ENCODE measurements around the gene PROZ.

The PROZ gene

GRCh38 chr13:113172419-113172926, 14.0 kb downstream of the PROZ start:
- no peak for DNase-seq (ENCODE audit: low read depth)
- TF ChIP-seq CTCF (IDR thresholded peaks at IDR 0.05; ENCODE audit: control insufficient read depth, extremely low read depth, insufficient read depth) = no peak
- no peak overlapping the region for H3K4me3 ChIP-seq (ENCODE audit: low read depth, low read length)

GRCh38 chr13:113176280-113176679, 17.8 kb downstream of the PROZ start:
- no peak for DNase-seq (ENCODE audit: low read depth)
- no peak overlapping the region for H3K4me3 ChIP-seq (ENCODE audit: low read depth, low read length)
- no peak for TF ChIP-seq CTCF (IDR thresholded peaks at IDR 0.05; ENCODE audit: control insufficient read depth, extremely low read depth, insufficient read depth)

GRCh38 chr13:113176822-113177221, 18.4 kb downstream of the PROZ start:
- no peak for DNase-seq (ENCODE audit: low read depth)
- TF ChIP-seq CTCF (IDR thresholded peaks at IDR 0.05; ENCODE audit: control insufficient read depth, extremely low read depth, insufficient read depth) = no peak

GRCh38 chr13:113178070-113178895, 19.8 kb downstream of the PROZ start:
- no peak overlapping the region for H3K4me3 ChIP-seq (ENCODE audit: low read depth, low read length)

More at GRCh38 chr13:113176822-113177221, 18.4 kb downstream of the PROZ start:
- H3K4me3 ChIP-seq (ENCODE audit: low read depth, low read length) = no peak overlapping the region

GRCh38 chr13:113178896-113179167, 20.4 kb downstream of the PROZ start:
- no peak overlapping the region for H3K4me3 ChIP-seq (ENCODE audit: low read depth, low read length)
- no peak for DNase-seq (ENCODE audit: low read depth)
- no peak for TF ChIP-seq CTCF (IDR thresholded peaks at IDR 0.05; ENCODE audit: control insufficient read depth, extremely low read depth, insufficient read depth)

More at GRCh38 chr13:113178070-113178895, 19.8 kb downstream of the PROZ start:
- TF ChIP-seq CTCF (IDR thresholded peaks at IDR 0.05; ENCODE audit: control insufficient read depth, extremely low read depth, insufficient read depth) = no peak
- DNase-seq (ENCODE audit: low read depth) = no peak

GRCh38 chr13:113179374-113180230, 21.2 kb downstream of the PROZ start:
- no peak for TF ChIP-seq CTCF (IDR thresholded peaks at IDR 0.05; ENCODE audit: control insufficient read depth, extremely low read depth, insufficient read depth)
- no peak overlapping the region for H3K4me3 ChIP-seq (ENCODE audit: low read depth, low read length)
- no peak for DNase-seq (ENCODE audit: low read depth)
